ENCODE results near the gene IGFBP4.

DNA sequence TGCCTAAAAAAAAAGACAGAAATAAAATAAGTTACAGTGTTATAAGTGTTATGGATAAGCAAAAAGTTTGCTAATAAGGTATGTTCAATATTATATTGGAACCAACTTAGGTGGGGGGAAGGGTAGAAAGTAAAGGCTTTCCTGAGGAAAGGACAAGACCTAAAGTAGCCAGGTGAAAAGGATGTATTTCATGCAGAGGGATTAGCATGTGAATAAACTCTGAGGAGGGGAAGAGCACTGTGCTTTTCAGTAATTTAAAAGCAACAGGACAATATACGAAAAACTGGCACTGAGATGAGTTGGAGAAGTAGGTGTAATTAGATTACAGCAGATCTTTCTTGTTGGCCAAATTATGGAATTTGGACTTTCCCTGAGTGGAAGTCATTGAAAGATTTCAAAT is 33.2 kb upstream of the IGFBP4 start:
- no peak for TF ChIP-seq TAF1 (IDR thresholded peaks at IDR 0.05; ENCODE audit: borderline replicate concordance, low read depth, low read length)
- TF ChIP-seq RFX5 (IDR thresholded peaks at IDR 0.05; ENCODE audit: low read length), result no peak
- no peak for TF ChIP-seq TEAD4 (IDR thresholded peaks at IDR 0.05; ENCODE audit: borderline replicate concordance, insufficient read depth)
- TF ChIP-seq, protein P1, sequence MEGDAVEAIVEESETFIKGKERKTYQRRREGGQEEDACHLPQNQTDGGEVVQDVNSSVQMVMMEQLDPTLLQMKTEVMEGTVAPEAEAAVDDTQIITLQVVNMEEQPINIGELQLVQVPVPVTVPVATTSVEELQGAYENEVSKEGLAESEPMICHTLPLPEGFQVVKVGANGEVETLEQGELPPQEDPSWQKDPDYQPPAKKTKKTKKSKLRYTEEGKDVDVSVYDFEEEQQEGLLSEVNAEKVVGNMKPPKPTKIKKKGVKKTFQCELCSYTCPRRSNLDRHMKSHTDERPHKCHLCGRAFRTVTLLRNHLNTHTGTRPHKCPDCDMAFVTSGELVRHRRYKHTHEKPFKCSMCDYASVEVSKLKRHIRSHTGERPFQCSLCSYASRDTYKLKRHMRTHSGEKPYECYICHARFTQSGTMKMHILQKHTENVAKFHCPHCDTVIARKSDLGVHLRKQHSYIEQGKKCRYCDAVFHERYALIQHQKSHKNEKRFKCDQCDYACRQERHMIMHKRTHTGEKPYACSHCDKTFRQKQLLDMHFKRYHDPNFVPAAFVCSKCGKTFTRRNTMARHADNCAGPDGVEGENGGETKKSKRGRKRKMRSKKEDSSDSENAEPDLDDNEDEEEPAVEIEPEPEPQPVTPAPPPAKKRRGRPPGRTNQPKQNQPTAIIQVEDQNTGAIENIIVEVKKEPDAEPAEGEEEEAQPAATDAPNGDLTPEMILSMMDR (IDR thresholded peaks at IDR 0.05), result no peak
- TF ChIP-seq, protein P2, sequence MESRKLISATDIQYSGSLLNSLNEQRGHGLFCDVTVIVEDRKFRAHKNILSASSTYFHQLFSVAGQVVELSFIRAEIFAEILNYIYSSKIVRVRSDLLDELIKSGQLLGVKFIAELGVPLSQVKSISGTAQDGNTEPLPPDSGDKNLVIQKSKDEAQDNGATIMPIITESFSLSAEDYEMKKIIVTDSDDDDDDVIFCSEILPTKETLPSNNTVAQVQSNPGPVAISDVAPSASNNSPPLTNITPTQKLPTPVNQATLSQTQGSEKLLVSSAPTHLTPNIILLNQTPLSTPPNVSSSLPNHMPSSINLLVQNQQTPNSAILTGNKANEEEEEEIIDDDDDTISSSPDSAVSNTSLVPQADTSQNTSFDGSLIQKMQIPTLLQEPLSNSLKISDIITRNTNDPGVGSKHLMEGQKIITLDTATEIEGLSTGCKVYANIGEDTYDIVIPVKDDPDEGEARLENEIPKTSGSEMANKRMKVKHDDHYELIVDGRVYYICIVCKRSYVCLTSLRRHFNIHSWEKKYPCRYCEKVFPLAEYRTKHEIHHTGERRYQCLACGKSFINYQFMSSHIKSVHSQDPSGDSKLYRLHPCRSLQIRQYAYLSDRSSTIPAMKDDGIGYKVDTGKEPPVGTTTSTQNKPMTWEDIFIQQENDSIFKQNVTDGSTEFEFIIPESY (IDR thresholded peaks at IDR 0.05; ENCODE audit: borderline replicate concordance, low read depth), result no peak
- TF ChIP-seq POLR2AphosphoS5 (IDR thresholded peaks at IDR 0.05; ENCODE audit: low read depth, low read length), result no peak
- no peak for TF ChIP-seq EZH2phosphoT487 (IDR thresholded peaks at IDR 0.05; ENCODE audit: borderline replicate concordance, low read depth)
- TF ChIP-seq EP300 (IDR thresholded peaks at IDR 0.05; ENCODE audit: borderline replicate concordance in 1 of 2, low read depth in 1 of 2, low read length in 1 of 2), result no peak
